Esophagus squamous epithelium (tissue), 5 donors: ENCODE measurements around the gene ACSF3. TPM values are rescaled to one million over a fixed set of nuclear protein-coding genes. Genes with fewer than 3 reads are reported as not detected.

Experiments used
- DNase-seq: peaks from one replicate; lab custom pipeline; 2025; lab: John Stamatoyannopoulos, UW
- H3K27ac ChIP-seq, 4 donors: fragments of 200-600 bp; sonication (generic); one replicate each; pipeline ENCODE4 v1.5.1; 2016 to 2019; ENCODE audit warnings: mild to moderate bottlenecking in 1 of 4
- H3K27me3 ChIP-seq, 4 donors: fragments of 200-600 bp; sonication (generic); 1 replicate in 3 of 4; 2 replicates in 1 of 4; pipeline versions ENCODE4 v1.5.1 to v1.6.0; 2017 to 2021; ENCODE audit warnings: antibody characterized with exemption in 1 of 4
- H3K36me3 ChIP-seq, 3 donors: fragments of 200-600 bp; sonication (generic); one replicate each; pipeline ENCODE4 v1.5.1; 2016 to 2019
- H3K4me1 ChIP-seq, 3 donors: fragments of 200-600 bp; sonication (generic); one replicate each; pipeline ENCODE4 v1.5.1; 2017 to 2019
- H3K4me3 ChIP-seq, 4 donors: fragments of 200-600 bp; sonication (generic); 1 replicate in 3 of 4; 2 replicates in 1 of 4; pipeline ENCODE4 v1.5.1; 2016 to 2019; ENCODE audit warnings: mild to moderate bottlenecking in 2 of 4, moderate library complexity in 1 of 4
- H3K9me3 ChIP-seq, 3 donors: fragments of 200-600 bp; sonication (generic); one replicate each; pipeline ENCODE4 v1.5.1; 2016 to 2019
- CTCF ChIP-seq, 6 experiments: fragments of 450-650 bp in 4 of 6; fragments of 200-600 bp in 2 of 6; sonication (generic) in 2 of 6; IDR thresholded peaks; one replicate each; pipeline ENCODE4 v1.5.1; 2016 to 2019; ENCODE audit warnings: antibody characterized with exemption in 6 of 6, mild to moderate bottlenecking in 4 of 6, moderate library complexity in 4 of 6
- POLR2A ChIP-seq, 4 donors: fragments of 450-650 bp; IDR thresholded peaks; one replicate each; pipeline ENCODE4 v1.6.1; 2017; ENCODE audit warnings: antibody characterized with exemption in 4 of 4, mild to moderate bottlenecking in 4 of 4, moderate library complexity in 3 of 4
- WGBS, 2 donors: methylation state at CpG; one replicate each; pipeline ENCODE4 v1.1.5; 2018; 5-methylcytosine and 5-hydroxymethylcytosine counted together
- intact Hi-C: fragments of 100-400 bp; cut with DNase I; formaldehyde crosslinking; loops from one replicate; pipeline ENCODE4 v1.15.0; 2022
- total RNA-seq, 4 donors: library from RNA; depleted of rRNA; stranded (reverse); fragments of >200 nt; gene quantifications; one replicate each; pipeline ENCODE4 v1.1.0, GENCODE V29; 2016
- donor health status: DM: yes; HTN: yes; CAD: no.

Gene ACSF3
- total RNA-seq, 4 donors from 2014 or later = 15.1 to 21.1 (median 17.4) TPM

- DNase-seq = no peak
- H3K27me3 ChIP-seq = peaks cover 0 to 57% (median 0%) of the 10 kb centered on the region in 4 donors
- intact Hi-C loops = no loop called here
- TF ChIP-seq POLR2A (IDR thresholded peaks at IDR 0.05) = no peak
- TF ChIP-seq CTCF (IDR thresholded peaks at IDR 0.05) = no peak
- 45% methylated on average over 4 of the region's 48 CpGs; no CpG with 5 or more reads in 1 of the 2 donors for WGBS, 2 donors
- H3K4me3 ChIP-seq = no peak overlapping the region
- H3K9me3 ChIP-seq = no peaks in the 10 kb centered on the region
- H3K36me3 ChIP-seq = no peaks in the 10 kb centered on the region
- H3K4me1 ChIP-seq = peaks cover 7 to 26% (median 13%) of the 10 kb centered on the region in 3 donors
- no peak overlapping the region for H3K27ac ChIP-seq
Observed at GRCh38 chr16:89159066-89159849, 65.6 kb downstream of the ACSF3 start.

- Histone ChIP-seq H3K9me3 (no peaks in the 10 kb centered on the region), H3K27me3 (peaks cover 0 to 64% (median 0%) of the 10 kb centered on the region in 4 donors), H3K4me1 (peaks cover under 1 to 20% (median 7%) of the 10 kb centered on the region in 3 donors), H3K36me3 (no peaks in the 10 kb centered on the region), H3K27ac (no peak overlapping the region), H3K4me3 (no peak overlapping the region)
- DNase-seq = no peak
- TF ChIP-seq POLR2A (IDR thresholded peaks at IDR 0.05) (no peak), CTCF (IDR thresholded peaks at IDR 0.05) (no peak)
- WGBS, 2 donors = 90% methylated on average over 2 of the region's 20 CpGs; no CpG with 5 or more reads in 1 of the 2 donors
- intact Hi-C loops = loop anchor here (10.0 kb wide), 1 partner anchor 345 kb away; the partner anchor contains the start of gene APRT
Observed at GRCh38 chr16:89159850-89160354, 66.2 kb downstream of the ACSF3 start.

GRCh38 chr16:89160977-89161701 lies 67.5 kb downstream of the ACSF3 start:
- intact Hi-C loops = loop anchor here (10.0 kb wide), 1 partner anchor 346 kb away; the partner anchor contains the start of gene APRT
- no peak for DNase-seq

GRCh38 chr16:89161763-89162713 lies 68.4 kb downstream of the ACSF3 start:
- no peak for DNase-seq
- H3K4me1 ChIP-seq = peaks cover 2 to 3% (median 2%) of the 10 kb centered on the region in 3 donors
- no peaks in the 10 kb centered on the region for H3K9me3 ChIP-seq
- peaks cover 0 to 73% (median 0%) of the 10 kb centered on the region in 4 donors for H3K27me3 ChIP-seq
- H3K27ac ChIP-seq = no peak overlapping the region
- intact Hi-C loops = loop anchor here (10.0 kb wide), 1 partner anchor 347 kb away; the partner anchor contains the start of gene APRT
- H3K36me3 ChIP-seq = no peaks in the 10 kb centered on the region
- H3K4me3 ChIP-seq = no peak overlapping the region
- 76 to 84% methylated on average over 16 to 21 of the region's 40 CpGs for WGBS, 2 donors
- no peak for TF ChIP-seq POLR2A (IDR thresholded peaks at IDR 0.05)
- TF ChIP-seq CTCF (IDR thresholded peaks at IDR 0.05) = no peak

More at GRCh38 chr16:89160977-89161701, 67.5 kb downstream of the ACSF3 start:
- Histone ChIP-seq H3K36me3 (no peaks in the 10 kb centered on the region), H3K4me1 (peaks cover 0 to 8% (median 0%) of the 10 kb centered on the region in 3 donors), H3K9me3 (no peaks in the 10 kb centered on the region), H3K27me3 (peaks cover 0 to 72% (median 0%) of the 10 kb centered on the region in 4 donors), H3K27ac (no peak overlapping the region), H3K4me3 (no peak overlapping the region)
- TF ChIP-seq POLR2A (IDR thresholded peaks at IDR 0.05) (no peak), CTCF (IDR thresholded peaks at IDR 0.05) (no peak)
- WGBS, 2 donors = 81 to 86% methylated on average over 11 of the region's 29 CpGs
